Inferior parietal cortex (tissue), 1 donor: ENCODE measurements around the gene NOS1AP.
"Not testable (repeated sequence)": the region's sequence is repeated elsewhere in the genome, so short reads cannot be mapped to it uniquely, and the experiment has no call there.

ENCODE experiments used
- DNase-seq: peaks from one replicate; pipeline ENCODE4 v3.0.0-alpha.2; 2016; ENCODE audit errors: extremely low spot score

Gene NOS1AP

GRCh38 chr1:162329826-162330225 lies 260.3 kb downstream of the NOS1AP start:
- no peak for DNase-seq

- DNase-seq = no peak
Measured at GRCh38 chr1:162333991-162334390, 264.5 kb downstream of the NOS1AP start.

GRCh38 chr1:162335126-162335525 lies 265.6 kb downstream of the NOS1AP start:
- DNase-seq = no peak

GRCh38 chr1:162336621-162337285 lies 267.3 kb downstream of the NOS1AP start:
- DNase-seq = no peak

GRCh38 chr1:162342452-162342983 lies 273.0 kb downstream of the NOS1AP start:
- no peak for DNase-seq

DNA sequence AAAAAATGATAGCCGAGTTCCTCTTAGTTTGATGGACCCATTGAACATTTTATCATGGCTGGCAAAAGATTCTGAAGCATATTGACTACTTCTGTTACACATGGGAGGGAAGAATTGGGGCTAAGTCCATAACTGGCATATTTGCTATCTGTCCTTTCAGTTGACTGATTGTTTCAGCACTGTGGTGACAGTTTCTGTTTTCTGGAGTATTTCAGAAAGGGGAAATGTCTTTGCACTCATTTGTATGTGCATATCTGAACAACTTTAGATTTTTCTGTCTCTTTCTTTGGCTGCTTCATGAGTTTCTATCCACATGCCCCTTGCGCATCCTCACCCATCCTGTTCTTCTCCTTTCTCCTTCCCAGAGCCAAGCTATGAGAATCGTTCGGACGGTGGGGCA lies 274.0 kb downstream of the NOS1AP start:
- no peak for DNase-seq

- DNase-seq = no peak
Measured at GRCh38 chr1:162347281-162347680, 277.8 kb downstream of the NOS1AP start.

DNA sequence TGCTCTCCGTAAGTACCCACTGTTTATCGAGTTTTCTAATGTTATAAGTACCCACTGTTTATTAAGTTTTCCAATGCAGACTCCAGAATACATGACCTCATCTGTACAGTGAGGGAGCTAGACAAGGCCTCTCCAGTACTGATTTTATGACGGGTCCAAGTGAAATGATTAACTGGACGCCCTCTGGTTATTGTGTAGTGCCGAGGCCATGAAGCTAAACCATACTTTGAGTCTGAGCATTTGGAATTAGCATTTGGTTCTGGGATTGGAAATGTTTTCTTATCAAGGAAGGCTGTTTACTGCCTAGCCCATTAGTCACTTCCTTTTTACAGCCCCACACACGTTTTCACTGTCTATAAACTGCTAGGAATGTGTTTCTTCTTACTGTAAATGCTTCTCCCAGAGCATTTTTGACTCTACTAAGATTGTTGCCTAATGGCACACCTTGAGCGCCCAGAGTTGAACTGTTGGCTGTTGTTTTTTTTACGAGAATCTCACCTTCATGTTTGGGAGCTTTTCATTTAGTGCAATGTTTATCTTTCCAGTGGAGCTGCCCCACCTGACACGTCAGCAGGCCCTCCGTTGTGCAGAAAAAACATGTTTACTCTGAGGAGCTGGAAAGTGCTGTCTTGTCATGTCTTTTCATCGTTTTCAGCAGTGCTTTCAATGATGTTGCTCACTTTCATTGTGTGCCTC lies 280.3 kb downstream of the NOS1AP start:
- DNase-seq = no peak

- DNase-seq = no peak
Measured at GRCh38 chr1:162351246-162351842, 281.9 kb downstream of the NOS1AP start.

- DNase-seq = not testable (repeated sequence)
Measured at GRCh38 chr1:162351874-162352273, 282.4 kb downstream of the NOS1AP start.

- no peak for DNase-seq
Measured at GRCh38 chr1:162353078-162353477, 283.6 kb downstream of the NOS1AP start.

- DNase-seq = no peak
Measured at GRCh38 chr1:162353702-162354101, 284.2 kb downstream of the NOS1AP start.

GRCh38 chr1:162357681-162358266 lies 288.3 kb downstream of the NOS1AP start:
- no peak for DNase-seq

DNA sequence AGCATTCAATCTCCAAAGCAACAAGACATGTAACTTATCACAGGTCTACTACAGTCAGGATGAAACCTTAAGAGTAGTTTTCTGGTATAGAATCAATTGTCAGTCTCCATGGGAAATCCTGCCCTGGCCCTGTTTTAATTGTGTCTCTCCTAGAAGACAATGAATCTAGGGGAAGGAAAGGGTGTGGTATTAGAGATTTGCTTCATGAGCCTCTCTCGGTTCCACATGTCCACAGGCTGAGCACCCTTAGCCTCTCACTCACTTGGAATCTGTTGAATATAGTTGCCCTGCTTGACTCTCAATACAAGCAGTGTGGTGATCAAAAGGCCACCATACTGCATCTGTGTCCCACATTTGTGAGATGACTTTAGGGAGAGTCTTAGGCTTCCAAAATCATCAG lies 289.4 kb downstream of the NOS1AP start:
- DNase-seq = no peak

DNA sequence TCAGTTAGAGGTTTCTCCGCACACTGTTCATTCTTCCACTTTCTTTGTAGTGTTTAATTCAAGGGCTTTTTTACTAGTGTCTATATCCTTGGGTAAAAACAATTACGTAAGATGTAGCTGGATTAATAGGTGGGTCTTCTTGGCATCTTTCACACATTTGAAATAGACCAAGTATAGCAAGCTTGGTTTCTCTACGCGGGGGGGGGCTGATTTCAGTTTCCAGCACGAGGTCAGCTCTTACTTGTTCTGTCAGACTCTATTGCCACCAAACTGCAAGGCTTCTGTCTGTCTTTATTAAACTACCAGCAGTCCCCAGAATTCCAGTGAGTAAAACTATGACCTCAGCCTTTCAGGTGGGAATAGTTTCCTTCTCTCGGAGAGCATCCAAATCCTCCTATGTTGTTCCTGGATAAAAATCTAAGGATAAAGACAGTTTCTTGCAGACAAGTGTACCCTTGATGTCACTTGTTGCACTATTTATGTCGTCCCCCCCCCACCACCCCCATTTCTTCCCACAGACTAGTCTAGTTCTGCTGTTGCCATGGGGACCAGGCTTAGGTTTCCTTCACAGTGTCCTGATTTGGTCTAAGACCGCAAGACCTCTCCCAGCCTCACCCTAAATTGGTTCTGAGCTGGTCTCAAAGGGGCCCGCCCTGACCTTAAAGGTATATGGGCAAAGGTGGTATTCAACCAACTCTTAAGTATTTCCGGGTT lies 290.2 kb downstream of the NOS1AP start:
- DNase-seq = no peak

GRCh38 chr1:162360237-162360873 lies 290.9 kb downstream of the NOS1AP start:
- DNase-seq = no peak

DNA sequence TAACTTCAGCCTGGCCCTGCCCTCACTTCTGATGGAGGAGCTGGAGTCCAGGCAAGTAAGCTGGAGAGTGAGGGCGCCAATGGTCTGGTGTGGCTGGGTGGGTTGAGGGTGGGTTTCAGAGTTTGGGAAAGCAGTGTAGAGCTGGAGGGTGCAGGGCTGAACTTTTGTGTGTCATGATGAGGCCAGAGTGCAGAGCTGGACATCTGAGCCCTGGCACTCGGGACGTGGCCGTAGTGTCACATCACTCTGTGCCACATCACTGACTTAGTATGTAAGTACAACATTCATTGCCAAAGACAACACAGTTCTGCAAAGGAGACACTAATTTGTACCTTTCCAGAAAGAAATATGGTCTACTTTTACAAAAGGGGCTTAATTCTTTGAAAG lies 291.4 kb downstream of the NOS1AP start:
- DNase-seq = no peak

DNA sequence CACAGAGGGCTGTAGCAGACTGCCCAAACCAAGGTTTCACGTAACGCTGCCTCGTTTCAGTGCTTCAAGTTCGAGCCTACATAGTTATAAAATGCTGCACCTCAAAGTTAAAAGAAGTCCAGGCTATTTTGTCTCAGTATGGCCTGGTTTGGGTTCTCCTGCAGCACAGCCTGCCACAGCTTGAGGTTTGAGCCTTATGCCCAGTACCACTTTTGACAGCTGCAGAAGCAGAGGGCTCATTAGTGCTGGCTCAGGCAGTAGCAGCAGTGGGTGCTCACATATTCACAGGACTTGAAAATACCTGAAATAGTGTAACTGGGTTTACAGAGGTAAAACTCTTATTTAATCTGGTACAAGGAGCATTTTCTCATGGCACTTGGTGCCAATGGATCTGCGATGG lies 291.9 kb downstream of the NOS1AP start:
- DNase-seq = no peak

DNA sequence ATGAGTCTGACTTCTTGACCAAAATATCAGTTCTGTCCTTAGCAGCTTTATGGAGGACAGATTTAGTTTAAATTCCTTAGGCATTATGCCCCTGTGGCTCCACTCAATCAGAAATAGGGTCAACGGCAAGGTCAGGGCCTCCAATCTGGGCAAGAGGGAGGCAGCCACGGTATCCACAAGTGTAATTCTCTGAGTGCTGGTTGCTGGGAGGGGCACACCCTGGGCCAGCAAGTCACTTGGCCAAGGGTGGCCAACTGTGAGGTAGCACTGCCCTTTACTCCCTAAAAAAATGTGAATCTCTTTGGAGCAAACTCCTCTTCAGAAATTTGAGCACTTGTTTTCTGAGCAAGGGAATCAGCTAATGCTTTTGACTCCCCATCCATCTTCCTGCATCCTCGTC lies 294.3 kb downstream of the NOS1AP start:
- no peak for DNase-seq

- DNase-seq = no peak
Measured at GRCh38 chr1:162364498-162364897, 295.0 kb downstream of the NOS1AP start.

DNA sequence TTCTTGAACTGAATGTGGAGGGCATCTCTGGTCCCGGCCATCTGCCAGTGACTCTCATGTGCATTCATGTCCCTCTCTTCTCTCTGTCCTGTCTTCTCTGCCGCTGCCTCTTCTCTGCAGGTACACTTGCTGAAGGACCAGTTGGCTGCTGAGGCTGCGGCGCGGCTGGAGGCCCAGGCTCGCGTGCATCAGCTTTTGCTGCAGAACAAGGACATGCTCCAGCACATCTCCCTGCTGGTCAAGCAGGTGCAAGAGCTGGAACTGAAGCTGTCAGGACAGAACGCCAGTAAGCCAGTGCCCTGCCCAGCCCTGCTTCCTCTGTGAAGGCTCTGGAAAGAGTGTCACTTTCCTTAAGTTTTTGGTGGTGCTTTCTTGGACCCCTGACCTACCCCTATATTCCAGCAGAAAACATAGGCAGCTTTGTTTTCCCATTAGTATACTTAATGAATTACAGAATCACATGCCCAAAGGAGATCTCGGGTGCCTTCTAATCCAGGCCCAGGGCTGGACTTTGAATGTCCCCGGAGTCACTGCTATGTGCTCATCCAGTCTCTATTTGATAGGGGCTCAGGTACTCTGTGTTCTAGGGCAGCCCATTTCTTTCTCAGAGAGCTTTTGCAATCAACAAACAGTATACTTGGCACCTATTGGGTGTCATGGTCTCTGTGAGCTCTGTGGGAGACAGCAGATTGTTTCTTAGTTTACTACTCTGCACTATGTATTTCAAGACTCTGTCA lies 296.0 kb downstream of the NOS1AP start:
- no peak for DNase-seq
